HepG2 (cell line): ENCODE results near the gene CARS2. TPM values are rescaled to one million over a fixed set of nuclear protein-coding genes. Genes with fewer than 3 reads are reported as not detected.

Experiments used
- ATAC-seq: fragments of 200-7000 bp; cut with Tn5 transposase; 3 replicates; pipeline ENCODE4 v1.9.1; 2020; ENCODE audit warnings: mild to moderate bottlenecking, moderate library complexity
- BruUV-seq: library from RNA; stranded (reverse); fragments of 400-500 nt; replicated peaks from 2 replicates; lab custom pipeline; 2021; lab: Mats Ljungman, UMichigan
- CTCF ChIA-PET: fragments of 300-600 bp; formaldehyde crosslinking; extraction: SDS; loops from one replicate; lab custom pipeline; 2021; ENCODE audit warnings: low total read pairs, inconsistent platforms, low intra/inter-chr PET ratio; lab: Yijun Ruan, JAX
- POLR2A ChIA-PET: fragments of 350-600 bp; sonication (Branson Sonifier 250); formaldehyde crosslinking; loops from one replicate; lab custom pipeline; 2020; ENCODE audit warnings: antibody characterized with exemption, inconsistent platforms; lab: Yijun Ruan, JAX
- DNase-seq: peaks from one replicate; pipeline ENCODE4 v3.0.0-alpha.2; 2015; ENCODE audit warnings: low spot score
- FAIRE-seq: peaks from 3 replicates; lab custom pipeline; 2011; peaks lifted over from hg19 to GRCh38; lab: Jason Lieb, UNC
- H2AFZ ChIP-seq: one replicate; pipeline ENCODE4 v1.6.1; 2011; ENCODE audit warnings: low read length, inconsistent platforms
- H3K27ac ChIP-seq: fragments of 300-600 bp; 3 replicates; pipeline ENCODE4 v1.8.0; 2011; ENCODE audit warnings: mixed run types, mild to moderate bottlenecking, mixed read lengths, low read length, inconsistent platforms; ENCODE audit not compliant: insufficient read depth; ENCODE audit errors: extremely low read length
- H3K27me3 ChIP-seq, 2 experiments: fragments of 200-600 bp in 1 of 2; 2 replicates in 1 of 2; 3 replicates in 1 of 2; pipeline versions ENCODE4 v1.6.0 to v1.8.0; 2011; ENCODE audit warnings: low read length in 2 of 2, mild to moderate bottlenecking in 2 of 2, moderate library complexity in 2 of 2, inconsistent platforms in 1 of 2; ENCODE audit not compliant: insufficient read depth in 2 of 2, control insufficient read depth in 1 of 2
- H3K36me3 ChIP-seq, 2 experiments: fragments of 200-600 bp in 1 of 2; replicated peaks in 1 of 2; 2 replicates in 1 of 2; 3 replicates in 1 of 2; pipeline versions ENCODE4 v1.5.1 to v1.8.0; 2011; ENCODE audit warnings: low read length in 2 of 2, inconsistent platforms in 1 of 2; ENCODE audit not compliant: insufficient read depth in 2 of 2, control insufficient read depth in 1 of 2
- H3K4me1 ChIP-seq: 2 replicates; pipeline ENCODE4 v1.5.1; 2012; ENCODE audit warnings: low read length, inconsistent platforms; ENCODE audit not compliant: insufficient read depth
- H3K4me2 ChIP-seq: 2 replicates; pipeline ENCODE4 v1.6.0; 2011; ENCODE audit warnings: low read depth, low read length, inconsistent platforms
- H3K4me3 ChIP-seq, 3 experiments: fragments of 200-600 bp in 1 of 3; sonication (generic), shearing (Covaris generic) in 1 of 3; replicated peaks in 1 of 3; 2 replicates each; pipeline ENCODE4 v1.5.1; 2011 to 2016; ENCODE audit warnings: low read length in 3 of 3, inconsistent platforms in 2 of 3, low read depth in 2 of 3, mild to moderate bottlenecking in 2 of 3, control low read depth in 1 of 3, mixed read lengths in 1 of 3; ENCODE audit not compliant: insufficient read depth in 1 of 3
- H3K79me2 ChIP-seq: one replicate; pipeline ENCODE4 v1.6.1; 2011; ENCODE audit warnings: low read length, inconsistent platforms; ENCODE audit not compliant: insufficient read depth
- H3K9ac ChIP-seq: 2 replicates; pipeline ENCODE4 v1.6.0; 2011; ENCODE audit warnings: mild to moderate bottlenecking, low read depth, low read length, inconsistent platforms; ENCODE audit not compliant: insufficient read depth
- H3K9me3 ChIP-seq: 2 replicates; pipeline ENCODE4 v1.5.1; 2012; ENCODE audit warnings: mild to moderate bottlenecking, low read length
- H4K20me1 ChIP-seq: 2 replicates; pipeline ENCODE4 v1.6.0; 2011; ENCODE audit warnings: inconsistent platforms, mild to moderate bottlenecking, low read length, moderate library complexity; ENCODE audit not compliant: insufficient read depth
- CAMTA2 ChIP-seq: sonication (generic); formaldehyde crosslinking; IDR thresholded peaks from 2 replicates; pipeline ENCODE4 v1.4.0; 2020; ENCODE audit warnings: mild to moderate bottlenecking, missing genetic modification reagents, borderline replicate concordance
- CREB1 ChIP-seq, 2 experiments: fragments of 450-650 bp in 1 of 2; IDR thresholded peaks; 2 replicates each; pipeline ENCODE4 v1.6.1; 2016 to 2017; ENCODE audit warnings: control low read depth in 1 of 2, mild to moderate bottlenecking in 1 of 2, missing compliant biosample characterization in 1 of 2, missing genetic modification characterization in 1 of 2
- EED ChIP-seq: sonication (generic); formaldehyde crosslinking; IDR thresholded peaks from 2 replicates; pipeline ENCODE4 v1.5.0; 2020; ENCODE audit warnings: mild to moderate bottlenecking, missing genetic modification reagents
- GPBP1L1 ChIP-seq: sonication (generic); formaldehyde crosslinking; IDR thresholded peaks from 2 replicates; pipeline ENCODE4 v1.5.0; 2020; ENCODE audit warnings: mild to moderate bottlenecking, missing genetic modification reagents
- KMT2B ChIP-seq: IDR thresholded peaks from 2 replicates; pipeline ENCODE4 v1.6.1; 2016; ENCODE audit warnings: missing genetic modification reagents, missing compliant biosample characterization
- MYPOP ChIP-seq: sonication (generic); formaldehyde crosslinking; IDR thresholded peaks from 2 replicates; pipeline ENCODE4 v1.8.1; 2023; ENCODE audit warnings: mild to moderate bottlenecking, moderate library complexity, missing genetic modification reagents
- ONECUT2 ChIP-seq: sonication (generic); formaldehyde crosslinking; IDR thresholded peaks from 2 replicates; pipeline ENCODE4 v1.4.0; 2020; ENCODE audit warnings: missing genetic modification reagents
- PHF21A ChIP-seq: sonication (generic); formaldehyde crosslinking; IDR thresholded peaks from 2 replicates; pipeline ENCODE4 v1.5.0; 2020; ENCODE audit warnings: mild to moderate bottlenecking, missing genetic modification reagents
- TCF12 ChIP-seq, 2 experiments: fragments of 450-650 bp in 1 of 2; sonication (generic) in 1 of 2; formaldehyde crosslinking in 1 of 2; IDR thresholded peaks; 2 replicates each; pipeline versions ENCODE4 v1.6.1 to v1.8.0; 2017 to 2022; ENCODE audit warnings: antibody characterized with exemption in 1 of 2, mild to moderate bottlenecking in 1 of 2, missing genetic modification reagents in 1 of 2, moderate library complexity in 1 of 2
- ZBTB40 ChIP-seq, 2 experiments: fragments of 450-650 bp in 1 of 2; sonication (generic) in 1 of 2; formaldehyde crosslinking in 1 of 2; IDR thresholded peaks; 2 replicates each; pipeline versions ENCODE4 v1.6.1 to v1.8.0; 2016 to 2022; ENCODE audit warnings: antibody characterized with exemption in 1 of 2, mild to moderate bottlenecking in 1 of 2, missing genetic modification reagents in 1 of 2
- ZFX ChIP-seq: sonication (generic); formaldehyde crosslinking; IDR thresholded peaks from 2 replicates; pipeline ENCODE4 v1.4.0; 2020; ENCODE audit warnings: mild to moderate bottlenecking, low read depth, missing genetic modification reagents, moderate library complexity
- WGBS: methylation state at CpG from one replicate; pipeline ENCODE4 v1.1.6; 2017; ENCODE audit warnings: low lambda C conversion rate; 5-methylcytosine and 5-hydroxymethylcytosine counted together
- in situ Hi-C: cut with HindIII; loops from 2 replicates; pipeline ENCODE4 v1.10.0; 2017; ENCODE audit warnings: low pct_unique_long_range_greater_than_20kb; ENCODE audit not compliant: extremely low pct_ligation_motif_present
- intact Hi-C: fragments of 100-400 bp; cut with micrococcal nuclease; formaldehyde crosslinking; loops from one replicate; pipeline ENCODE4 v1.10.0; 2022; ENCODE audit not compliant: unreplicated experiment
- polyA plus RNA-seq, 8 experiments: library from polyadenylated mRNA; depleted of rRNA in 3 of 8; stranded (reverse) in 7 of 8; unstranded in 1 of 8; fragments of >200 nt; fragmentation: Illumina TruSeq in 4 of 8; extraction: Trizol in 4 of 8; gene quantifications; 2 replicates each; pipeline versions ENCODE4 v1.2.1 to v1.2.3, GENCODE V29; 2011 to 2016; ENCODE audit warnings: low read depth in 4 of 8, missing spikeins in 1 of 8, mixed read lengths in 1 of 8; ENCODE audit not compliant: insufficient read depth in 1 of 8
- total RNA-seq, 5 experiments: library from RNA; depleted of rRNA; stranded (reverse); fragments of >200 nt; fragmentation: Illumina TruSeq; extraction: Trizol; gene quantifications; 2 replicates each; pipeline ENCODE4 v1.2.3, GENCODE V29; 2016; ENCODE audit warnings: low read depth in 1 of 5

The CARS2 gene
- total and polyA plus RNA-seq, 2 of the 13 experiments (the other 11 are each of a cell fraction or from before 2014, with no cell fraction given) = 41.1 to 59.3 TPM

DNA sequence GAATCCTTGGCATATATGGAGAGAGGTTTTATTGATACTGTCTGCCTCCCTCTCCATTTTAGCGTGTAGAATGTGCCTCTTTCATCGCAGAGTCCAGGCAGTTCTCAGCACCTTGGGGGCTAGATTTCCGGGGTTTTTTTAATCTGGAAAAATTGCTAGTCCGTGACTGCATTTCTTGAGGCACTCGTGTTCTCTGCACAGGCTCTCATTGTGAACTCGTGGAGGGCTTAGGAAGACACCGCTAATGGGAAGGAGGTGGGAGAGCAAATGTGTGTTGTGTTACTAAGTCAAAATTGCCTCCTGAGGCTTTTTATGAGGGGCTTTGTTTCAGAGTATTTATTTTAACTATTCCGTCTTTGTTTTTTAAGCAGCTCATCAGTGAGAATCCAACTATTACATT, 17.7 kb upstream of the CARS2 start:
- intact Hi-C loops (no loop called here), in situ Hi-C loops (no loop called here)
- H4K20me1 ChIP-seq = 0 out of 2 replicates have a peak, but pooled peaks cover 6% of the 10 kb centered on the region
- no peak overlapping the region for H3K9ac ChIP-seq
- H3K36me3 ChIP-seq = peaks cover 2 to 17% of the 10 kb centered on the region in 2 experiments; a peak in 3 of 5 replicates
- no peak overlapping the region for H3K4me2 ChIP-seq
- WGBS = 89% methylated on average over 8 of the region's 8 CpGs
- H3K9me3 ChIP-seq = no peaks in the 10 kb centered on the region
- ATAC-seq = no peak
- no peak for FAIRE-seq
- no peak overlapping the region for H3K4me3 ChIP-seq
- ChIA-PET CTCF (no interaction called here), POLR2A (interaction anchor here (1.0 to 1.6 kb wide), 2 partner anchors 9 to 11 kb away, joined by 4 read pairs; no protein-coding TSS in a partner anchor)
- no peak overlapping the region for H2AFZ ChIP-seq
- BruUV-seq = no TSS peak
- H3K27ac ChIP-seq = no peak overlapping the region
- no peak for DNase-seq
- peaks cover 24% of the 10 kb centered on the region for H3K79me2 ChIP-seq
- H3K27me3 ChIP-seq = no peaks in the 10 kb centered on the region
- H3K4me1 ChIP-seq = peaks cover 8% of the 10 kb centered on the region; the same call in 1 of the 2 replicates
- TF ChIP-seq ONECUT2 (no peak), CAMTA2 (CRISPR knock-in tag) (no peak), TCF12 (IDR thresholded peaks at IDR 0.05) (no peak), TCF12 (CRISPR knock-in tag; IDR thresholded peaks at IDR 0.05) (no peak), PHF21A (no peak), EED (CRISPR knock-in tag) (no peak), KMT2B (no peak), MYPOP (CRISPR knock-in tag) (no peak), GPBP1L1 (CRISPR knock-in tag) (no peak), ZBTB40 (IDR thresholded peaks at IDR 0.05) (no peak), ZBTB40 (CRISPR knock-in tag; IDR thresholded peaks at IDR 0.05) (no peak), CREB1 (IDR thresholded peaks at IDR 0.05) (no peak), CREB1 (CRISPR knock-in tag; IDR thresholded peaks at IDR 0.05) (no peak), ZFX (no peak)
